ENCODE data around the gene ARPC1A. TPM values are rescaled to one million over a fixed set of nuclear protein-coding genes. Genes with fewer than 3 reads are reported as not detected.

Gene ARPC1A
- total RNA-seq, 1 donor from 2014 or later = 196 TPM

DNA sequence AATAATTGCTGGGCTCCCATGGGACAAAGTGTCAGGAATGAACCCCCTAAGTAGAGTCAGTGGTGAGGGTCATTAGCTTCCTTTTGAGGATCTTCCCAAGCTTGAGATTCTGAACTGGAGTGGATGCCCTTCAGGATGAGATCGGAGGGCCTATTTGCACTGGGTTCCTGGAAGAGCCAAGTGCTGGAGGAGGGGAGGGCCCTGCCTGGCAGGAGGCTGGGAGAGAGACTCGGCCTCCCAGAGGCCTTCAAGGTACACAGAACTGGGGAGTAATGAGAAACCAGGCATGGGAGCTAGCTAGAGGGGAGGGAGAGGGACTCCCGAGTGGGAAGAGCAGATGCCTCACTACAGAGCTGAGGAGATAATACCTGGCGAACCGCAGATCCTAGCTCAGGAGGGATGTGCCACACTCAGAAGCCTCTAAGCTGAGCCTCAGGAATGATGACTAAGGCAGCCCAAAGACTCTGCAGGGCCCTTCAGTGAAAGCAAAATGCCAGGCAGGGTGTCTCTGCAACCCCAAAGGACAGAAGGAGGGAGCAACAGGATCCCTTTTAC, 73.3 kb downstream of the ARPC1A start:
- Mint-ChIP-seq H3K4me3 (ENCODE audit: unreplicated experiment) (peak overlapping the region; percentile 63), H3K27me3 (ENCODE audit: unreplicated experiment) (peaks cover 17% of the 10 kb centered on the region), H3K9me3 (ENCODE audit: unreplicated experiment) (no peaks in the 10 kb centered on the region), H3K36me3 (ENCODE audit: low read depth, unreplicated experiment) (peaks cover 36% of the 10 kb centered on the region), H3K27ac (ENCODE audit: unreplicated experiment) (peak overlapping the region; percentile 80), H3K4me1 (ENCODE audit: unreplicated experiment) (no peaks in the 10 kb centered on the region)
- no peak for DNase-seq (ENCODE audit: low spot score)
- TF ChIP-seq, protein P1, sequence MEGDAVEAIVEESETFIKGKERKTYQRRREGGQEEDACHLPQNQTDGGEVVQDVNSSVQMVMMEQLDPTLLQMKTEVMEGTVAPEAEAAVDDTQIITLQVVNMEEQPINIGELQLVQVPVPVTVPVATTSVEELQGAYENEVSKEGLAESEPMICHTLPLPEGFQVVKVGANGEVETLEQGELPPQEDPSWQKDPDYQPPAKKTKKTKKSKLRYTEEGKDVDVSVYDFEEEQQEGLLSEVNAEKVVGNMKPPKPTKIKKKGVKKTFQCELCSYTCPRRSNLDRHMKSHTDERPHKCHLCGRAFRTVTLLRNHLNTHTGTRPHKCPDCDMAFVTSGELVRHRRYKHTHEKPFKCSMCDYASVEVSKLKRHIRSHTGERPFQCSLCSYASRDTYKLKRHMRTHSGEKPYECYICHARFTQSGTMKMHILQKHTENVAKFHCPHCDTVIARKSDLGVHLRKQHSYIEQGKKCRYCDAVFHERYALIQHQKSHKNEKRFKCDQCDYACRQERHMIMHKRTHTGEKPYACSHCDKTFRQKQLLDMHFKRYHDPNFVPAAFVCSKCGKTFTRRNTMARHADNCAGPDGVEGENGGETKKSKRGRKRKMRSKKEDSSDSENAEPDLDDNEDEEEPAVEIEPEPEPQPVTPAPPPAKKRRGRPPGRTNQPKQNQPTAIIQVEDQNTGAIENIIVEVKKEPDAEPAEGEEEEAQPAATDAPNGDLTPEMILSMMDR (IDR thresholded peaks at IDR 0.05; ENCODE audit: unreplicated experiment) = no peak

DNA sequence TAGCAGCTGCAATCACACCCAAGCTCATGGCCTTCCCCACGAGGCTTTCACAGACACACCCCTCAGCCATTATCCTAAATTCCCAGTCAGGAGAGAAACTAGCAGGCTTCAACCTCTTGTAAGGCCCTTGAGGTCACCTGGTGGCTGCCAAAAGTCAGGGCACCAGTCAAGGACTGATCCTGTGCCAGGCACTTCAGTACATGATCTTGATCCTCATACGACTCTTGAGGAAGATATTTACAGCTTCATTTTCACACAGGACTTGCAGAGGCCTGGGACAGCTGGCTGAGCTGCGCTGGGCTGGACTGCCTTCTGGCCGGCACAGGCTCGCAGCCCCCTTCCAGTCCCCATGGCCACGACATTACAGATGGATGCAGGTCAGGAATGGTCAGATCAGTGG, 73.9 kb downstream of the ARPC1A start:
- no peak for DNase-seq (ENCODE audit: low spot score)
- Mint-ChIP-seq H3K27me3 (ENCODE audit: unreplicated experiment) (peaks cover 21% of the 10 kb centered on the region), H3K4me3 (ENCODE audit: unreplicated experiment) (no peak overlapping the region), H3K27ac (ENCODE audit: unreplicated experiment) (peak overlapping the region; percentile 16), H3K36me3 (ENCODE audit: low read depth, unreplicated experiment) (peaks cover 42% of the 10 kb centered on the region), H3K9me3 (ENCODE audit: unreplicated experiment) (no peaks in the 10 kb centered on the region), H3K4me1 (ENCODE audit: unreplicated experiment) (no peaks in the 10 kb centered on the region)
- TF ChIP-seq, protein P1 (IDR thresholded peaks at IDR 0.05; ENCODE audit: unreplicated experiment) = no peak

DNA sequence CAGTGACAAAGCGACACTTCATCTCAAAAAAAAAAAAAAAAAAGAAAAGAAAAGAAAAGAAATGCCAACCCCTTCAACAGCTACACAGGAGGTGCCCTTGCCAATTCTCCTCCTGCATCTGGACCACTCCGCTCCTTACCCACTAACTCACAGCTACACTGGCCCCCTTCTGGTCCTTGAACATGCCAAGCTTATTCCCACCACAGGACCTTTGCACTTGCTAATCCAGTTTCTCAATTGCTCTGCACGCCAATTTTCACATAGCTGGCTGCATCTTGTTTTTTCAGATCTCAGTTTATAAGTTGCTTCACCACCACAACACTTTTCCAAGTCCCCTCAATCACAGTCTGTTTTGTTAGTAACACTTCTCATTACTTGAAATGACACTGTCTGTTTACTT, 77.2 kb downstream of the ARPC1A start:
- no peak for DNase-seq (ENCODE audit: low spot score)
- H3K4me3 Mint-ChIP-seq (ENCODE audit: unreplicated experiment) = peak overlapping the region; percentile 75
- H3K36me3 Mint-ChIP-seq (ENCODE audit: low read depth, unreplicated experiment) = peaks cover 43% of the 10 kb centered on the region
- H3K9me3 Mint-ChIP-seq (ENCODE audit: unreplicated experiment) = no peaks in the 10 kb centered on the region
- TF ChIP-seq, protein P1 (IDR thresholded peaks at IDR 0.05; ENCODE audit: unreplicated experiment) = no peak
- peaks cover 34% of the 10 kb centered on the region for H3K27me3 Mint-ChIP-seq (ENCODE audit: unreplicated experiment)
- H3K4me1 Mint-ChIP-seq (ENCODE audit: unreplicated experiment) = peaks cover 14% of the 10 kb centered on the region
- no peak overlapping the region for H3K27ac Mint-ChIP-seq (ENCODE audit: unreplicated experiment)

DNA sequence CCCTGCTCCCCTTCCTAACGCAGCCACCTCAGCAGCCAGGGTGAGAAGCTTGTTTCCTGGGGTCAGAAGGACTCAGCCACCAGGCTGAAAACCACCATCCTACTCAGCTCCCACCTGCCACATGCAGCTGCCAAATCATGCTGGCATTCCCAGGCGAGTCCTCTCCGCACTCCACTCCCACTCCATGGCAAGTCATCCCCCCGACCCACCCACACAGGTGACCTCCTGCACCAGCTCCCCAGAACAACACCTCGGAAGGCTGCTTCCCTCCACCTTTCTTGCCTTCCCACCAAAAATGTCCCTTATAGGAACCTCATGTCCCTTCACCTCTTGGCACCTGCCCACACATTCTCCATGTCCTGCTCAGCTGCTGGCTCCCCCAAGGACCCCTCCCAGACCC, 78.1 kb downstream of the ARPC1A start:
- Mint-ChIP-seq H3K27me3 (ENCODE audit: unreplicated experiment) (peaks cover 34% of the 10 kb centered on the region), H3K9me3 (ENCODE audit: unreplicated experiment) (no peaks in the 10 kb centered on the region), H3K4me1 (ENCODE audit: unreplicated experiment) (peaks cover 18% of the 10 kb centered on the region), H3K27ac (ENCODE audit: unreplicated experiment) (peak overlapping the region; percentile 64), H3K4me3 (ENCODE audit: unreplicated experiment) (peak overlapping the region; percentile 60), H3K36me3 (ENCODE audit: low read depth, unreplicated experiment) (peaks cover 40% of the 10 kb centered on the region)
- no peak for DNase-seq (ENCODE audit: low spot score)
- TF ChIP-seq, protein P1 (IDR thresholded peaks at IDR 0.05; ENCODE audit: unreplicated experiment) = no peak

DNA sequence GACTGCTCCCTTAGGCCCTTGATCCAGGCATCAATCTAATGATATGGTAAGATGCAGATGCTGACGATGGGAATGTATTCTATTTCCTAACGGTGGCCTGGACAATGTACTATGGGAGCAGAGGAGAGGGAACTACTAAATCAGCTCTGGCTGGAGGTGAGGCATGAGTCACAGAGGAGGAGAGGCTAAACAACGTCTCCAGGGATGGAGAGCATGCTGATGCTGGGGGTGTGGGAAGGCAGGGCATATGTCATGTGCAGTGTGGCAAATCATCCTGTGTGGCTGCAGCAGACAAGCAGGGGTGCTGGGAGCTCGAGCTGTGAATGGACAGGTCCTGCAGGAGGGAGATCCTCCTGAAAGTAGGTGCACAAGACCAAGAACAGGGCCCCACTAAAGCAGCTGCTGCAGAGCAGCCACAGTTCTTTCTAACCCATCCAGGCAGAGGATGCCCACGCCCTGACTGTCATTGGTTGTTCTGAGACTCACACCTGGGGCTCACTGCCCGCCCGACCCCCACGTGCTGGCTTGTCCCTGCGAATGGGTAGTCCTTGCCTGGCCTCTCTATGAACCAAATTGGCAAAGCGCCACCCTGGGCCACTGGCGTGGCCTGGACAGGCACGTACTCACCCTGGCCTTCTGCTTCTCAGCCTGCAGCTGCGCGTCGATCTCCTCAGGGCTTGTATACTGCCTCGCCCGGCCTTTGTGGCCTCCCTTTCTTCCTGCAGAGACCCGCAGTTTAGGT, 78.7 kb downstream of the ARPC1A start:
- peaks cover 39% of the 10 kb centered on the region for H3K27me3 Mint-ChIP-seq (ENCODE audit: unreplicated experiment)
- H3K4me1 Mint-ChIP-seq (ENCODE audit: unreplicated experiment) = peaks cover 25% of the 10 kb centered on the region
- TF ChIP-seq, protein P1 (IDR thresholded peaks at IDR 0.05; ENCODE audit: unreplicated experiment) = no peak
- H3K9me3 Mint-ChIP-seq (ENCODE audit: unreplicated experiment) = no peaks in the 10 kb centered on the region
- H3K36me3 Mint-ChIP-seq (ENCODE audit: low read depth, unreplicated experiment) = peaks cover 45% of the 10 kb centered on the region
- peak overlapping the region; percentile 60 for H3K4me3 Mint-ChIP-seq (ENCODE audit: unreplicated experiment)
- H3K27ac Mint-ChIP-seq (ENCODE audit: unreplicated experiment) = peak overlapping the region; percentile 64
- DNase-seq (ENCODE audit: low spot score) = no peak
